ENCODE results near the gene FAM199X.

FAM199X gene

GRCh38 chrX:104134583-104135261, 31.5 kb upstream of the FAM199X start:
- no peak overlapping the region for H3K4me3 ChIP-seq (ENCODE audit: low read depth, low read length)
- no peak for DNase-seq (ENCODE audit: low read depth, low spot score)
- CTCF ChIA-PET, result interaction anchor here (1.1 kb wide), 1 partner anchor 21 kb away, joined by 3 read pairs; no protein-coding TSS in a partner anchor
- TF ChIP-seq CTCF (IDR thresholded peaks at IDR 0.05; ENCODE audit: insufficient read depth, low read length, missing control alignments), result no peak
- POLR2A ChIA-PET, result no interaction called here

- H3K4me3 ChIP-seq (ENCODE audit: low read depth, low read length), result no peak overlapping the region
- no peak for DNase-seq (ENCODE audit: low read depth, low spot score)
- POLR2A ChIA-PET, result no interaction called here
- CTCF ChIA-PET, result interaction anchor here (0.7 to 2.6 kb wide), 20 partner anchors 8 to 445 kb away, joined by 3 to 17 read pairs (median 6); partner anchors contain the start of genes RAB9B, SLC25A53 and ZCCHC18
- no peak for TF ChIP-seq CTCF (IDR thresholded peaks at IDR 0.05; ENCODE audit: insufficient read depth, low read length, missing control alignments)
These were observed 30.6 kb upstream of the FAM199X start for GRCh38 chrX:104135677-104136076.

GRCh38 chrX:104136241-104137019, 29.8 kb upstream of the FAM199X start:
- DNase-seq (ENCODE audit: low read depth, low spot score), result peak; percentile 53
- ChIA-PET CTCF (interaction anchor here (0.7 to 2.7 kb wide), 23 partner anchors 8 to 446 kb away, joined by 3 to 17 read pairs (median 6); partner anchors contain the start of genes RAB9B, SLC25A53 and ZCCHC18), POLR2A (interaction anchor here (0.8 kb wide), 1 partner anchor 24 kb away, joined by 5 read pairs; the partner anchor contains the start of gene ZCCHC18)
- peak; percentile 58 for TF ChIP-seq CTCF (IDR thresholded peaks at IDR 0.05; ENCODE audit: insufficient read depth, low read length, missing control alignments)
- peak overlapping the region; percentile 58 for H3K4me3 ChIP-seq (ENCODE audit: low read depth, low read length)

- TF ChIP-seq CTCF (IDR thresholded peaks at IDR 0.05; ENCODE audit: insufficient read depth, low read length, missing control alignments), result no peak
- no peak for DNase-seq (ENCODE audit: low read depth, low spot score)
- ChIA-PET CTCF (interaction anchor here (1.4 to 2.7 kb wide), 10 partner anchors 12 to 306 kb away, joined by 4 to 17 read pairs (median 7); partner anchors contain the start of genes RAB9B, SLC25A53 and ZCCHC18), POLR2A (no interaction called here)
- no peak overlapping the region for H3K4me3 ChIP-seq (ENCODE audit: low read depth, low read length)
These were observed 28.8 kb upstream of the FAM199X start for GRCh38 chrX:104137496-104137895.

- ChIA-PET POLR2A (interaction anchor here (0.7 kb wide), 1 partner anchor 10 kb away, joined by 4 read pairs; no protein-coding TSS in a partner anchor), CTCF (no interaction called here)
- no peak for DNase-seq (ENCODE audit: low read depth, low spot score)
- TF ChIP-seq CTCF (IDR thresholded peaks at IDR 0.05; ENCODE audit: insufficient read depth, low read length, missing control alignments), result no peak
- H3K4me3 ChIP-seq (ENCODE audit: low read depth, low read length), result no peak overlapping the region
These were observed 25.0 kb upstream of the FAM199X start for GRCh38 chrX:104141087-104141760.
